Measurements from ENCODE around the gene MYOZ2.

The MYOZ2 gene

GRCh38 chr4:119116925-119117900 lies 18.4 kb upstream of the MYOZ2 start:
- Histone ChIP-seq H3K4me1 (ENCODE audit: low read depth, poor library complexity, severe bottlenecking) (no peaks in the 10 kb centered on the region), H3K27me3 (ENCODE audit: insufficient read depth, low read depth) (no peaks in the 10 kb centered on the region), H3K4me2 (no peak overlapping the region), H3K4me3 (IDR thresholded peaks at IDR 0.05; ENCODE audit: insufficient read depth, low read depth, low read length) (no peak overlapping the region), H3K27ac (no peak overlapping the region), H4K20me1 (ENCODE audit: insufficient read depth) (no peaks in the 10 kb centered on the region), H3K9ac (no peak overlapping the region), H2AFZ (ENCODE audit: low read depth) (no peak overlapping the region), H3K79me2 (ENCODE audit: insufficient read depth, low read depth) (no peaks in the 10 kb centered on the region), H3K36me3 (ENCODE audit: insufficient read depth) (no peaks in the 10 kb centered on the region)
- no peak for TF ChIP-seq CTCF (conservative IDR thresholded peaks at IDR 0.05; ENCODE audit: low read depth, low read length)

GRCh38 chr4:119118397-119118796 lies 17.2 kb upstream of the MYOZ2 start:
- no peaks in the 10 kb centered on the region for H3K79me2 ChIP-seq (ENCODE audit: insufficient read depth, low read depth)
- no peak overlapping the region for H2AFZ ChIP-seq (ENCODE audit: low read depth)
- H4K20me1 ChIP-seq (ENCODE audit: insufficient read depth): no peaks in the 10 kb centered on the region
- H3K27me3 ChIP-seq (ENCODE audit: insufficient read depth, low read depth): no peaks in the 10 kb centered on the region
- H3K4me1 ChIP-seq (ENCODE audit: low read depth, poor library complexity, severe bottlenecking): no peaks in the 10 kb centered on the region
- no peak overlapping the region for H3K4me3 ChIP-seq (IDR thresholded peaks at IDR 0.05; ENCODE audit: insufficient read depth, low read depth, low read length)
- no peak overlapping the region for H3K9ac ChIP-seq
- TF ChIP-seq CTCF (conservative IDR thresholded peaks at IDR 0.05; ENCODE audit: low read depth, low read length): no peak
- no peak overlapping the region for H3K27ac ChIP-seq
- no peak overlapping the region for H3K4me2 ChIP-seq
- no peaks in the 10 kb centered on the region for H3K36me3 ChIP-seq (ENCODE audit: insufficient read depth)

GRCh38 chr4:119124352-119124751 lies 11.3 kb upstream of the MYOZ2 start:
- TF ChIP-seq CTCF (conservative IDR thresholded peaks at IDR 0.05; ENCODE audit: low read depth, low read length): no peak
- Histone ChIP-seq H3K4me2 (no peak overlapping the region), H3K27me3 (ENCODE audit: insufficient read depth, low read depth) (no peaks in the 10 kb centered on the region), H3K4me1 (ENCODE audit: low read depth, poor library complexity, severe bottlenecking) (no peaks in the 10 kb centered on the region), H3K4me3 (IDR thresholded peaks at IDR 0.05; ENCODE audit: insufficient read depth, low read depth, low read length) (no peak overlapping the region), H2AFZ (ENCODE audit: low read depth) (no peak overlapping the region), H3K27ac (no peak overlapping the region), H3K79me2 (ENCODE audit: insufficient read depth, low read depth) (no peaks in the 10 kb centered on the region), H3K9ac (no peak overlapping the region), H3K36me3 (ENCODE audit: insufficient read depth) (no peaks in the 10 kb centered on the region), H4K20me1 (ENCODE audit: insufficient read depth) (no peaks in the 10 kb centered on the region)

GRCh38 chr4:119125931-119126330 lies 9.7 kb upstream of the MYOZ2 start:
- Histone ChIP-seq H3K27me3 (ENCODE audit: insufficient read depth, low read depth) (no peaks in the 10 kb centered on the region), H4K20me1 (ENCODE audit: insufficient read depth) (no peaks in the 10 kb centered on the region), H3K4me3 (IDR thresholded peaks at IDR 0.05; ENCODE audit: insufficient read depth, low read depth, low read length) (no peak overlapping the region), H3K36me3 (ENCODE audit: insufficient read depth) (no peaks in the 10 kb centered on the region), H3K9ac (no peak overlapping the region), H3K4me2 (no peak overlapping the region), H2AFZ (ENCODE audit: low read depth) (no peak overlapping the region), H3K79me2 (ENCODE audit: insufficient read depth, low read depth) (no peaks in the 10 kb centered on the region), H3K27ac (no peak overlapping the region), H3K4me1 (ENCODE audit: low read depth, poor library complexity, severe bottlenecking) (no peaks in the 10 kb centered on the region)
- TF ChIP-seq CTCF (conservative IDR thresholded peaks at IDR 0.05; ENCODE audit: low read depth, low read length): no peak
